ENCODE measurements around the gene RAD51B.

GRCh38 chr14:68666236-68666635 is 846.7 kb downstream of the RAD51B start:
- TF ChIP-seq CTCF (IDR thresholded peaks at IDR 0.05) (no peak), POLR2AphosphoS5 (IDR thresholded peaks at IDR 0.05) (no peak)

All from upper lobe of left lung (tissue), 4 donors.